Measurements from ENCODE around the gene EGF.
A peak's percentile ranks its signal among the peaks of the same experiment; 100 is the strongest.
"Not testable (repeated sequence)": the region's sequence is repeated elsewhere in the genome, so short reads cannot be mapped to it uniquely, and the experiment has no call there.

Gene EGF

GRCh38 chr4:109915385-109916026 lies 2.8 kb downstream of the EGF start:
- DNase-seq: no peak

GRCh38 chr4:109916027-109916409 lies 3.3 kb downstream of the EGF start:
- DNase-seq: no peak

- DNase-seq: peak; percentile 87
Measured at GRCh38 chr4:109921384-109921808, 8.7 kb downstream of the EGF start.

- no peak for DNase-seq
Measured at GRCh38 chr4:109925396-109925795, 12.7 kb downstream of the EGF start.

- no peak for DNase-seq
Measured at GRCh38 chr4:109928327-109929045, 15.8 kb downstream of the EGF start.

GRCh38 chr4:109930464-109930863 lies 17.8 kb downstream of the EGF start:
- no peak for DNase-seq

GRCh38 chr4:109930872-109931271 lies 18.2 kb downstream of the EGF start:
- DNase-seq: no peak

GRCh38 chr4:109931318-109931717 lies 18.6 kb downstream of the EGF start:
- no peak for DNase-seq

GRCh38 chr4:109937352-109937751 lies 24.7 kb downstream of the EGF start:
- not testable (repeated sequence) for DNase-seq

GRCh38 chr4:109939190-109939589 lies 26.5 kb downstream of the EGF start:
- DNase-seq: no peak

GRCh38 chr4:109942292-109942926 lies 29.7 kb downstream of the EGF start:
- no peak for DNase-seq

- DNase-seq: no peak
Measured at GRCh38 chr4:109943745-109944144, 31.1 kb downstream of the EGF start.

- no peak for DNase-seq
Measured at GRCh38 chr4:109944591-109944990, 31.9 kb downstream of the EGF start.

GRCh38 chr4:109945056-109945455 lies 32.4 kb downstream of the EGF start:
- DNase-seq: no peak

- DNase-seq: no peak
Measured at GRCh38 chr4:109946120-109946519, 33.4 kb downstream of the EGF start.

- peak; percentile 44 for DNase-seq
Measured at GRCh38 chr4:109947457-109947856, 34.8 kb downstream of the EGF start.

GRCh38 chr4:109947918-109948317 lies 35.2 kb downstream of the EGF start:
- DNase-seq: no peak

GRCh38 chr4:109949099-109949718 lies 36.5 kb downstream of the EGF start:
- DNase-seq: not testable (repeated sequence)

- no peak for DNase-seq
Measured at GRCh38 chr4:109952612-109953011, 39.9 kb downstream of the EGF start.

GRCh38 chr4:109953556-109953955 lies 40.9 kb downstream of the EGF start:
- no peak for DNase-seq

GRCh38 chr4:109955146-109955545 lies 42.5 kb downstream of the EGF start:
- DNase-seq: no peak

- no peak for DNase-seq
Measured at GRCh38 chr4:109957227-109957626, 44.5 kb downstream of the EGF start.

GRCh38 chr4:109959195-109959594 lies 46.5 kb downstream of the EGF start:
- DNase-seq: no peak

GRCh38 chr4:109962401-109962800 lies 49.7 kb downstream of the EGF start:
- no peak for DNase-seq

Data from NCI-H226 (cell line).